Thyroid gland (tissue), 4 donors: Measurements from ENCODE around the gene GALNTL6. TPM values are rescaled to one million over a fixed set of nuclear protein-coding genes. Genes with fewer than 3 reads are reported as not detected.

Source experiments
- DNase-seq, 2 donors: peaks; one replicate each; pipeline ENCODE4 v3.0.0-alpha.2; 2019
- H3K27ac ChIP-seq, 3 donors: fragments of 200-600 bp; sonication (generic); 1 replicate in 2 of 3; 2 replicates in 1 of 3; pipeline ENCODE4 v1.5.1; 2016 to 2019; ENCODE audit warnings: mild to moderate bottlenecking in 1 of 3, moderate library complexity in 1 of 3
- H3K27me3 ChIP-seq: fragments of 200-600 bp; sonication (generic); one replicate; pipeline ENCODE4 v1.5.1; 2019
- H3K36me3 ChIP-seq, 2 donors: fragments of 200-600 bp; sonication (generic); one replicate each; pipeline ENCODE4 v1.5.1; 2016 to 2019
- H3K4me1 ChIP-seq, 2 donors: fragments of 200-600 bp; sonication (generic); one replicate each; pipeline ENCODE4 v1.5.1; 2017 to 2019
- H3K4me3 ChIP-seq, 3 donors: fragments of 200-600 bp; sonication (generic); replicated peaks in 1 of 3; 1 replicate in 2 of 3; 2 replicates in 1 of 3; pipeline ENCODE4 v1.5.1; 2016; ENCODE audit warnings: mild to moderate bottlenecking in 1 of 3
- H3K9me3 ChIP-seq: fragments of 200-600 bp; sonication (generic); one replicate; pipeline ENCODE4 v1.5.1; 2017
- CTCF ChIP-seq, 6 experiments: fragments of 200-600 bp in 3 of 6; fragments of 450-650 bp in 3 of 6; sonication (generic) in 3 of 6; IDR thresholded peaks; one replicate each; pipeline ENCODE4 v1.5.1; 2016 to 2019; ENCODE audit warnings: antibody characterized with exemption in 6 of 6, mild to moderate bottlenecking in 2 of 6, inconsistent platforms in 1 of 6, moderate library complexity in 1 of 6
- POLR2A ChIP-seq, 2 donors: fragments of 450-650 bp; IDR thresholded peaks; one replicate each; pipeline ENCODE4 v1.6.1; 2017; ENCODE audit warnings: antibody characterized with exemption in 2 of 2, mild to moderate bottlenecking in 2 of 2, moderate library complexity in 1 of 2
- WGBS, 2 donors: methylation state at CpG; one replicate each; pipeline ENCODE4 v1.1.5; 2017; 5-methylcytosine and 5-hydroxymethylcytosine counted together
- intact Hi-C: fragments of 100-400 bp; cut with DNase I; formaldehyde crosslinking; loops from one replicate; pipeline ENCODE4 v1.15.1; 2023
- total RNA-seq, 4 donors: library from RNA; depleted of rRNA; stranded (reverse); fragments of >200 nt; gene quantifications; one replicate each; pipeline ENCODE4 v1.2.3, GENCODE V29; 2016

GALNTL6 gene
- total RNA-seq, 4 donors from 2014 or later: not detected

- DNase-seq: no peak
Measured at GRCh38 chr4:172543249-172543648, 730.0 kb downstream of the GALNTL6 start.

GRCh38 chr4:172546782-172547181 is 733.6 kb downstream of the GALNTL6 start:
- Histone ChIP-seq H3K4me3 (no peak overlapping the region), H3K9me3 (no peaks in the 10 kb centered on the region), H3K27ac (no peak overlapping the region), H3K27me3 (no peaks in the 10 kb centered on the region), H3K4me1 (no peaks in the 10 kb centered on the region), H3K36me3 (no peaks in the 10 kb centered on the region)
- intact Hi-C loops: no loop called here
- peak in 1 of 2 donors; percentile 6 for DNase-seq
- TF ChIP-seq POLR2A (IDR thresholded peaks at IDR 0.05) (no peak), CTCF (IDR thresholded peaks at IDR 0.05) (no peak)
- 43 to 47% methylated on average over 7 of the region's 7 CpGs for WGBS, 2 donors

More at GRCh38 chr4:172543249-172543648, 730.0 kb downstream of the GALNTL6 start:
- TF ChIP-seq POLR2A (IDR thresholded peaks at IDR 0.05) (no peak), CTCF (IDR thresholded peaks at IDR 0.05) (no peak)
- intact Hi-C loops: no loop called here
- 66 to 71% methylated on average over 4 of the region's 4 CpGs for WGBS, 2 donors
- Histone ChIP-seq H3K4me1 (no peaks in the 10 kb centered on the region), H3K36me3 (no peaks in the 10 kb centered on the region), H3K27ac (no peak overlapping the region), H3K9me3 (no peaks in the 10 kb centered on the region), H3K4me3 (no peak overlapping the region), H3K27me3 (no peaks in the 10 kb centered on the region)

- Histone ChIP-seq H3K27me3 (no peaks in the 10 kb centered on the region), H3K4me3 (no peak overlapping the region), H3K9me3 (no peaks in the 10 kb centered on the region), H3K27ac (no peak overlapping the region), H3K36me3 (no peaks in the 10 kb centered on the region), H3K4me1 (no peaks in the 10 kb centered on the region)
- no peak for TF ChIP-seq CTCF (IDR thresholded peaks at IDR 0.05)
- no peak for TF ChIP-seq POLR2A (IDR thresholded peaks at IDR 0.05)
- intact Hi-C loops: no loop called here
- DNase-seq: no peak
- WGBS, 2 donors: 79 to 86% methylated on average over 3 of the region's 3 CpGs
Measured at GRCh38 chr4:172547724-172548123, 734.5 kb downstream of the GALNTL6 start.

- Histone ChIP-seq H3K36me3 (no peaks in the 10 kb centered on the region), H3K4me3 (no peak overlapping the region), H3K27me3 (no peaks in the 10 kb centered on the region), H3K9me3 (no peaks in the 10 kb centered on the region), H3K27ac (no peak overlapping the region), H3K4me1 (no peaks in the 10 kb centered on the region)
- WGBS, 2 donors: 89 to 97% methylated on average over 1 of the region's 1 CpG
- DNase-seq: no peak
- intact Hi-C loops: no loop called here
- TF ChIP-seq POLR2A (IDR thresholded peaks at IDR 0.05): no peak
- no peak for TF ChIP-seq CTCF (IDR thresholded peaks at IDR 0.05)
Measured at GRCh38 chr4:172553216-172553615, 740.0 kb downstream of the GALNTL6 start.

- 97% methylated on average over 4 of the region's 4 CpGs for WGBS, 2 donors
- Histone ChIP-seq H3K27me3 (no peaks in the 10 kb centered on the region), H3K27ac (no peak overlapping the region), H3K4me3 (no peak overlapping the region), H3K4me1 (no peaks in the 10 kb centered on the region), H3K36me3 (no peaks in the 10 kb centered on the region), H3K9me3 (no peaks in the 10 kb centered on the region)
- intact Hi-C loops: no loop called here
- DNase-seq: no peak
- no peak for TF ChIP-seq CTCF (IDR thresholded peaks at IDR 0.05)
- no peak for TF ChIP-seq POLR2A (IDR thresholded peaks at IDR 0.05)
Measured at GRCh38 chr4:172554588-172554987, 741.4 kb downstream of the GALNTL6 start.
